Measurements from ENCODE around the gene FKTN. TPM values are rescaled to one million over a fixed set of nuclear protein-coding genes. Genes with fewer than 3 reads are reported as not detected.

The FKTN gene
- total RNA-seq, 4 donors from 2014 or later = 6.0 to 49.6 (median 9.7) TPM

GRCh38 chr9:105621001-105621400 is 63.1 kb downstream of the FKTN start:
- Histone ChIP-seq H3K4me3 (no peak overlapping the region), H3K27me3 (no peaks in the 10 kb centered on the region), H3K27ac (no peak overlapping the region), H3K4me1 (no peaks in the 10 kb centered on the region), H3K36me3 (peaks cover 9% of the 10 kb centered on the region), H3K9me3 (no peaks in the 10 kb centered on the region)
- WGBS = 93% methylated on average over 2 of the region's 2 CpGs
- TF ChIP-seq, protein P1, sequence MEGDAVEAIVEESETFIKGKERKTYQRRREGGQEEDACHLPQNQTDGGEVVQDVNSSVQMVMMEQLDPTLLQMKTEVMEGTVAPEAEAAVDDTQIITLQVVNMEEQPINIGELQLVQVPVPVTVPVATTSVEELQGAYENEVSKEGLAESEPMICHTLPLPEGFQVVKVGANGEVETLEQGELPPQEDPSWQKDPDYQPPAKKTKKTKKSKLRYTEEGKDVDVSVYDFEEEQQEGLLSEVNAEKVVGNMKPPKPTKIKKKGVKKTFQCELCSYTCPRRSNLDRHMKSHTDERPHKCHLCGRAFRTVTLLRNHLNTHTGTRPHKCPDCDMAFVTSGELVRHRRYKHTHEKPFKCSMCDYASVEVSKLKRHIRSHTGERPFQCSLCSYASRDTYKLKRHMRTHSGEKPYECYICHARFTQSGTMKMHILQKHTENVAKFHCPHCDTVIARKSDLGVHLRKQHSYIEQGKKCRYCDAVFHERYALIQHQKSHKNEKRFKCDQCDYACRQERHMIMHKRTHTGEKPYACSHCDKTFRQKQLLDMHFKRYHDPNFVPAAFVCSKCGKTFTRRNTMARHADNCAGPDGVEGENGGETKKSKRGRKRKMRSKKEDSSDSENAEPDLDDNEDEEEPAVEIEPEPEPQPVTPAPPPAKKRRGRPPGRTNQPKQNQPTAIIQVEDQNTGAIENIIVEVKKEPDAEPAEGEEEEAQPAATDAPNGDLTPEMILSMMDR (IDR thresholded peaks at IDR 0.05) = no peak
- TF ChIP-seq POLR2A (IDR thresholded peaks at IDR 0.05) (no peak), EP300 (IDR thresholded peaks at IDR 0.05) (no peak), POLR2AphosphoS5 (IDR thresholded peaks at IDR 0.05) (no peak)
- no peak for DNase-seq (ENCODE audit: low spot score in 2 of 2)

- Histone ChIP-seq H3K36me3 (peaks cover 16% of the 10 kb centered on the region), H3K27me3 (no peaks in the 10 kb centered on the region), H3K4me1 (no peaks in the 10 kb centered on the region), H3K9me3 (no peaks in the 10 kb centered on the region), H3K27ac (no peak overlapping the region), H3K4me3 (no peak overlapping the region)
- 69% methylated on average over 1 of the region's 1 CpG for WGBS
- TF ChIP-seq EP300 (IDR thresholded peaks at IDR 0.05) (no peak), POLR2A (IDR thresholded peaks at IDR 0.05) (no peak), POLR2AphosphoS5 (IDR thresholded peaks at IDR 0.05) (no peak)
- TF ChIP-seq, protein P1 (IDR thresholded peaks at IDR 0.05) = no peak
- no peak for DNase-seq (ENCODE audit: low spot score in 2 of 2)
These were observed 67.2 kb downstream of the FKTN start for GRCh38 chr9:105625088-105625487.

DNA sequence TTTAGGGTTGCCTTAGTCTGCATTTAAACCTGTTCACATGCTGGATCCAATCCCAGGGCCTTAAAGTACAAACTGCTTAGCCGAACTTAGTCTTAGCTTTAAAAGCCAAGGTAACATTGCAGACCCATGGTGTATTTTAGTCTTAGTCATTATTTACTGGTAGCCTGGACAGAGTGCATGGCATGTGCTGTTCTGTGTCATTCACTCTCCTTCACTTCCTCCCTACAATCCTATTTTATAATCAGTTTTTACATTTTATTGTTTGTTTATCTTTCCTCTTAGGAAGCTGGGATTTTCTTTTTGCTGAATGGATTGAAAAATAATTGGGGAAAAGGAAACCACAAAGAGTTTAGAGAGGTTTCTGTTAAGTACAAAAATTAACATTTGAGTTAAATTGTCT is 74.9 kb downstream of the FKTN start:
- no peak for DNase-seq (ENCODE audit: low spot score in 2 of 2)
- H3K27me3 ChIP-seq = no peaks in the 10 kb centered on the region
- H3K4me3 ChIP-seq = no peak overlapping the region
- H3K9me3 ChIP-seq = no peaks in the 10 kb centered on the region
- no peak for TF ChIP-seq POLR2AphosphoS5 (IDR thresholded peaks at IDR 0.05)
- no peaks in the 10 kb centered on the region for H3K4me1 ChIP-seq
- WGBS = 97% methylated on average over 1 of the region's 1 CpG
- peaks cover 26% of the 10 kb centered on the region for H3K36me3 ChIP-seq
- H3K27ac ChIP-seq = no peak overlapping the region

GRCh38 chr9:105633411-105633810 is 75.5 kb downstream of the FKTN start:
- Histone ChIP-seq H3K9me3 (no peaks in the 10 kb centered on the region), H3K4me3 (no peak overlapping the region), H3K27ac (no peak overlapping the region), H3K4me1 (no peaks in the 10 kb centered on the region), H3K36me3 (peaks cover 29% of the 10 kb centered on the region), H3K27me3 (no peaks in the 10 kb centered on the region)
- WGBS = 90% methylated on average over 3 of the region's 3 CpGs
- DNase-seq (ENCODE audit: low spot score in 2 of 2) = no peak
- TF ChIP-seq, protein P1 (IDR thresholded peaks at IDR 0.05) = no peak
- no peak for TF ChIP-seq POLR2A (IDR thresholded peaks at IDR 0.05)
- no peak for TF ChIP-seq EP300 (IDR thresholded peaks at IDR 0.05)
- TF ChIP-seq POLR2AphosphoS5 (IDR thresholded peaks at IDR 0.05) = no peak

GRCh38 chr9:105636331-105636730 is 78.4 kb downstream of the FKTN start:
- Histone ChIP-seq H3K9me3 (no peaks in the 10 kb centered on the region), H3K27ac (no peak overlapping the region), H3K4me1 (no peaks in the 10 kb centered on the region), H3K36me3 (peaks cover 32% of the 10 kb centered on the region), H3K27me3 (no peaks in the 10 kb centered on the region), H3K4me3 (no peak overlapping the region)
- TF ChIP-seq, protein P1 (IDR thresholded peaks at IDR 0.05) = no peak
- no peak for TF ChIP-seq EP300 (IDR thresholded peaks at IDR 0.05)
- TF ChIP-seq POLR2A (IDR thresholded peaks at IDR 0.05) = no peak
- no peak for TF ChIP-seq POLR2AphosphoS5 (IDR thresholded peaks at IDR 0.05)
- DNase-seq (ENCODE audit: low spot score in 2 of 2) = no peak
- WGBS = 94% methylated on average over 1 of the region's 1 CpG

GRCh38 chr9:105637787-105638395 is 80.0 kb downstream of the FKTN start:
- H3K9me3 ChIP-seq = no peaks in the 10 kb centered on the region
- DNase-seq (ENCODE audit: low spot score in 2 of 2) = no peak
- no peak overlapping the region for H3K27ac ChIP-seq
- TF ChIP-seq POLR2AphosphoS5 (IDR thresholded peaks at IDR 0.05) (no peak), POLR2A (IDR thresholded peaks at IDR 0.05) (no peak)
- TF ChIP-seq, protein P1 (IDR thresholded peaks at IDR 0.05) = peak in 1 of 2 donors; percentile 9
- no peaks in the 10 kb centered on the region for H3K4me1 ChIP-seq
- peaks cover 32% of the 10 kb centered on the region for H3K36me3 ChIP-seq
- 95% methylated on average over 4 of the region's 4 CpGs for WGBS
- H3K4me3 ChIP-seq = no peak overlapping the region
- H3K27me3 ChIP-seq = no peaks in the 10 kb centered on the region
